ENCODE data around the gene ASB13. TPM values are rescaled to one million over a fixed set of nuclear protein-coding genes. Genes with fewer than 3 reads are reported as not detected.

ASB13 gene
- total RNA-seq, 1 experiment from 2014 or later: 13.8 TPM

DNA sequence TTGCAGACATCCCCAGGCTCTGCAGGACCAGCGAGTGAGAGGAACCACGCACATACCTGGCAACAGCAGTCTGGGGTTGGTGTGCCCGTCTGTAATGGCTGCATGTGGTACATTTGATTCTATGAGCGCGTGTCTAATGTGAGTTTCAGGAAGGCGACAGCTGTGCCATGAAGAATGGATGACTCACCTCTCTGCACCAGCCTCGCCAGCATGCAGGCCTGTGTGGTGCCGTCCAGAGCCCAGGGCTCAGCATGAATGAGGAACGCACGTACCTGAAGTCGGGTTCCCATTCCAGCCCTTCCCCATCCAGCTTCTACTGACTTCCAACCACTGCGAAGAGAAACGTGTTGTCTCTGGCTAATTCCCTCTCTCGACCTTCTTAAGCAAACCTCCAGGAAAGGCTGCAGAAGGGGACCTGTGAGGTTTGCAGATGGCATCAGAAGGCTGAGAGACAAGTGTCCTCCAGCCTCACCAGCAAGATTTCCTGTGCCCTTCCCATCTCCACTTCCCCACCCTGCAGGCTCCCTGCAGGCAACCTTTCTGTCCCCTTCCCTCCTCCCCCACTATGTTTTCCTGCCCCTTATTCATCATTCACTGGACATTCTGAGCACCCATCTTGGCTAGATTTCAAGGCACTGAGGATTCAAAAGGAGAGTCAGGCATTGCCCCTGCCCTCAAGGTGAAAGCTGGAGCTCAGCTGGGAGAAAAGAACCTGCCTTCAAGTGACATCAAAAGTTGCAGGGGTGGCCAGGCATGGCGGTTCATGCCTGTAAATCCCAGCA lies 54.3 kb downstream of the ASB13 start:
- H3K23me2 ChIP-seq (ENCODE audit: insufficient read length, low read depth, low read length, poor library complexity, severe bottlenecking): no peaks in the 10 kb centered on the region
- no peak overlapping the region for H3K56ac ChIP-seq (ENCODE audit: insufficient read length, low read depth, low read length)
- no peak overlapping the region for H2BK12ac ChIP-seq (ENCODE audit: insufficient read length, low read depth, low read length)
- H3K23ac ChIP-seq (ENCODE audit: insufficient read length, low read depth, low read length): no peak overlapping the region
- no peak overlapping the region for H3K4me3 Mint-ChIP-seq
- H2BK5ac ChIP-seq (ENCODE audit: insufficient read length, low read length): no peak overlapping the region
- no peaks in the 10 kb centered on the region for H3K4me1 ChIP-seq (ENCODE audit: insufficient read depth, low read length)
- no peaks in the 10 kb centered on the region for H3K79me1 ChIP-seq (ENCODE audit: insufficient read depth, low read depth, low read length, poor library complexity, severe bottlenecking)
- no peak overlapping the region for H2BK20ac ChIP-seq (ENCODE audit: low read depth, low read length, poor library complexity, severe bottlenecking)
- H4K8ac ChIP-seq (replicated peaks; ENCODE audit: insufficient read length, low read depth, low read length): no peak overlapping the region
- H3K79me2 ChIP-seq (ENCODE audit: insufficient read depth, low read length): no peaks in the 10 kb centered on the region
- no peak overlapping the region for H3K18ac ChIP-seq (ENCODE audit: insufficient read length, low read depth, low read length)
- H3K27ac Mint-ChIP-seq: no peak overlapping the region
- H2AK5ac ChIP-seq (ENCODE audit: insufficient read length, low read length): no peak overlapping the region
- H2AFZ ChIP-seq (ENCODE audit: low read length): no peak overlapping the region
- H3K9me3 Mint-ChIP-seq: no peaks in the 10 kb centered on the region
- H3K36me3 Mint-ChIP-seq (ENCODE audit: insufficient read depth in 1 of 3, low read depth in 3 of 3): no peaks in the 10 kb centered on the region
- no peaks in the 10 kb centered on the region for H3K9me3 ChIP-seq (ENCODE audit: control insufficient read depth, low read depth, low read length)
- no peaks in the 10 kb centered on the region for H3K27me3 ChIP-seq (ENCODE audit: insufficient read depth, low read length)
- H2BK15ac ChIP-seq (ENCODE audit: low read depth, low read length): no peak overlapping the region
- no peak overlapping the region for H3K9ac ChIP-seq (ENCODE audit: extremely low read depth, insufficient read length, low read length)
- no peak overlapping the region for H3K27ac ChIP-seq (ENCODE audit: insufficient read length, low read depth, low read length)
- DNase-seq: no peak
- H2BK120ac ChIP-seq (ENCODE audit: low read depth, low read length, poor library complexity, severe bottlenecking): no peak overlapping the region
- no peak overlapping the region for H3K4ac ChIP-seq (ENCODE audit: low read depth, low read length)
- no peak overlapping the region for H4K5ac ChIP-seq (ENCODE audit: insufficient read length, low read depth, low read length)
- no peaks in the 10 kb centered on the region for H4K20me1 ChIP-seq (ENCODE audit: control insufficient read depth, insufficient read depth, insufficient read length)
- no CpG with 5 or more reads among the region's 15 CpGs for WGBS (ENCODE audit: extremely low coverage, insufficient read length, low lambda C conversion rate)
- peaks cover 2 to 3% of the 10 kb centered on the region in 2 experiments for H3K4me1 Mint-ChIP-seq
- H3K27me3 Mint-ChIP-seq (ENCODE audit: low read depth): peaks cover 6% of the 10 kb centered on the region
- H4K91ac ChIP-seq (ENCODE audit: insufficient read length, low read depth, low read length): no peak overlapping the region
- H3T11ph ChIP-seq (ENCODE audit: low read length): no peak overlapping the region
- no peak overlapping the region for H3K4me2 ChIP-seq (ENCODE audit: insufficient read depth, insufficient read length, low read length)
- H3K14ac ChIP-seq (ENCODE audit: insufficient read depth, low read length): no peak overlapping the region; the same call in 1 of the 2 replicates
- TF ChIP-seq CTCF (conservative IDR thresholded peaks at IDR 0.05): no peak
